Astrocyte (in vitro differentiated cells and primary cell): ENCODE data around the gene GPC5.

ENCODE experiments used
- CTCF ChIP-seq: IDR thresholded peaks from 2 replicates; pipeline ENCODE4 v1.5.1; 2011; ENCODE audit warnings: low read depth, mild to moderate bottlenecking, inconsistent platforms, low read length, moderate library complexity; ENCODE audit not compliant: insufficient read depth
- EZH2 ChIP-seq: IDR thresholded peaks from 2 replicates; pipeline ENCODE4 v1.6.1; 2012; ENCODE audit warnings: mild to moderate bottlenecking, low read length, inconsistent platforms; ENCODE audit not compliant: insufficient read depth

GRCh38 chr13:92387245-92387644 lies 988.8 kb downstream of the GPC5 start:
- no peak for TF ChIP-seq CTCF
- no peak for TF ChIP-seq EZH2
